ENCODE results near the gene CD27. TPM values are rescaled to one million over a fixed set of nuclear protein-coding genes. Genes with fewer than 3 reads are reported as not detected.

CD27 gene
- polyA plus RNA-seq, 1 of the 3 experiments (the other 2 are of a cell fraction), result not detected

DNA sequence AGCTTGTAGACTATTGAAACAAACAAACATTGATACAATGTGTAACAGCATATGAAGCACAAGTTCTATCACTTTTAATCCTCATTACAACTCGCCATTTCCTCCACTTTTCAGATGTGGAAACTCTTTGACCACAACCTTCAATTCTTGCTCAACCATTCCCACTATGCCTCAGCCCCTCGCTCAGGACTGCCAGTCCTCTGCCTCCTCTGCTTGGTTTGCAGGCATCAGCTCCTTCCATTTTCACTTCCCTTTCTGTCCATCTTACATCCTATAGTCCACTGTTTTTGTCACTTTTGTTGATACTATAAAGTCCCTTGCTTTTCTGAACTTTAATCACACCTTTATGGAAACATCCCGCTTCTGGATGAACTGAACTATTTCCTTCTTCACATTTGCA, 28.2 kb upstream of the CD27 start:
- H3K9me3 ChIP-seq, result no peaks in the 10 kb centered on the region
- H3K4me3 ChIP-seq (ENCODE audit: low read depth in 2 of 2, low read length in 1 of 2), result no peak overlapping the region
- H3K36me3 ChIP-seq (replicated peaks in 1 of 2; ENCODE audit: control insufficient read depth in 1 of 2, insufficient read depth in 2 of 2, low read length in 1 of 2), result no peaks in the 10 kb centered on the region
- no peak overlapping the region for H2AFZ ChIP-seq (ENCODE audit: low read depth)
- POLR2A ChIA-PET, result no interaction called here
- no peaks in the 10 kb centered on the region for H3K27me3 ChIP-seq (ENCODE audit: insufficient read depth)
- CTCF ChIA-PET, result no interaction called here
- H3K79me2 ChIP-seq (ENCODE audit: insufficient read depth), result no peaks in the 10 kb centered on the region
- no peak overlapping the region for H3K4me2 ChIP-seq
- H3K4me1 ChIP-seq (ENCODE audit: control insufficient read depth in 1 of 2, insufficient read depth in 2 of 2, low read depth in 1 of 2, low read length in 1 of 2), result no peaks in the 10 kb centered on the region
- no peak overlapping the region for H3K27ac ChIP-seq (ENCODE audit: low read depth in 2 of 2, low read length in 1 of 2)
- WGBS (ENCODE audit: low lambda C conversion rate), result 49% methylated on average over 3 of the region's 3 CpGs
- no peaks in the 10 kb centered on the region for H3K9me2 ChIP-seq
- no peak overlapping the region for H3K9ac ChIP-seq
- no peak for TF ChIP-seq NRF1 (IDR thresholded peaks at IDR 0.05; ENCODE audit: low read depth, low read length)
- no peak for TF ChIP-seq RAD21 (IDR thresholded peaks at IDR 0.05; ENCODE audit: low read length)
- no peak for TF ChIP-seq JUND (IDR thresholded peaks at IDR 0.05)
- no peak for TF ChIP-seq TCF12 (IDR thresholded peaks at IDR 0.05)
- no peak for TF ChIP-seq FOXJ3 (CRISPR knock-in tag; IDR thresholded peaks at IDR 0.05)
- TF ChIP-seq, protein P1, sequence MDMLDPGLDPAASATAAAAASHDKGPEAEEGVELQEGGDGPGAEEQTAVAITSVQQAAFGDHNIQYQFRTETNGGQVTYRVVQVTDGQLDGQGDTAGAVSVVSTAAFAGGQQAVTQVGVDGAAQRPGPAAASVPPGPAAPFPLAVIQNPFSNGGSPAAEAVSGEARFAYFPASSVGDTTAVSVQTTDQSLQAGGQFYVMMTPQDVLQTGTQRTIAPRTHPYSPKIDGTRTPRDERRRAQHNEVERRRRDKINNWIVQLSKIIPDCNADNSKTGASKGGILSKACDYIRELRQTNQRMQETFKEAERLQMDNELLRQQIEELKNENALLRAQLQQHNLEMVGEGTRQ (IDR thresholded peaks at IDR 0.05; ENCODE audit: borderline replicate concordance, low read depth, low read length), result no peak
- TF ChIP-seq, protein P2, sequence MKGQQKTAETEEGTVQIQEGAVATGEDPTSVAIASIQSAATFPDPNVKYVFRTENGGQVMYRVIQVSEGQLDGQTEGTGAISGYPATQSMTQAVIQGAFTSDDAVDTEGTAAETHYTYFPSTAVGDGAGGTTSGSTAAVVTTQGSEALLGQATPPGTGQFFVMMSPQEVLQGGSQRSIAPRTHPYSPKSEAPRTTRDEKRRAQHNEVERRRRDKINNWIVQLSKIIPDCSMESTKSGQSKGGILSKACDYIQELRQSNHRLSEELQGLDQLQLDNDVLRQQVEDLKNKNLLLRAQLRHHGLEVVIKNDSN (IDR thresholded peaks at IDR 0.05; ENCODE audit: borderline replicate concordance, low read depth), result no peak
- TF ChIP-seq, protein P3, sequence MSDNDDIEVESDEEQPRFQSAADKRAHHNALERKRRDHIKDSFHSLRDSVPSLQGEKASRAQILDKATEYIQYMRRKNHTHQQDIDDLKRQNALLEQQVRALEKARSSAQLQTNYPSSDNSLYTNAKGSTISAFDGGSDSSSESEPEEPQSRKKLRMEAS (IDR thresholded peaks at IDR 0.05; ENCODE audit: low read depth), result no peak
- TF ChIP-seq, protein P4, sequence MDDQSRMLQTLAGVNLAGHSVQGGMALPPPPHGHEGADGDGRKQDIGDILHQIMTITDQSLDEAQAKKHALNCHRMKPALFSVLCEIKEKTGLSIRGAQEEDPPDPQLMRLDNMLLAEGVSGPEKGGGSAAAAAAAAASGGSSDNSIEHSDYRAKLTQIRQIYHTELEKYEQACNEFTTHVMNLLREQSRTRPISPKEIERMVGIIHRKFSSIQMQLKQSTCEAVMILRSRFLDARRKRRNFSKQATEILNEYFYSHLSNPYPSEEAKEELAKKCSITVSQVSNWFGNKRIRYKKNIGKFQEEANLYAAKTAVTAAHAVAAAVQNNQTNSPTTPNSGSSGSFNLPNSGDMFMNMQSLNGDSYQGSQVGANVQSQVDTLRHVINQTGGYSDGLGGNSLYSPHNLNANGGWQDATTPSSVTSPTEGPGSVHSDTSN (IDR thresholded peaks at IDR 0.05), result no peak
- TF ChIP-seq MEF2A (IDR thresholded peaks at IDR 0.05; ENCODE audit: borderline replicate concordance, low read depth), result no peak
- TF ChIP-seq NFIC (IDR thresholded peaks at IDR 0.05; ENCODE audit: borderline replicate concordance), result no peak
- TF ChIP-seq, protein P5, sequence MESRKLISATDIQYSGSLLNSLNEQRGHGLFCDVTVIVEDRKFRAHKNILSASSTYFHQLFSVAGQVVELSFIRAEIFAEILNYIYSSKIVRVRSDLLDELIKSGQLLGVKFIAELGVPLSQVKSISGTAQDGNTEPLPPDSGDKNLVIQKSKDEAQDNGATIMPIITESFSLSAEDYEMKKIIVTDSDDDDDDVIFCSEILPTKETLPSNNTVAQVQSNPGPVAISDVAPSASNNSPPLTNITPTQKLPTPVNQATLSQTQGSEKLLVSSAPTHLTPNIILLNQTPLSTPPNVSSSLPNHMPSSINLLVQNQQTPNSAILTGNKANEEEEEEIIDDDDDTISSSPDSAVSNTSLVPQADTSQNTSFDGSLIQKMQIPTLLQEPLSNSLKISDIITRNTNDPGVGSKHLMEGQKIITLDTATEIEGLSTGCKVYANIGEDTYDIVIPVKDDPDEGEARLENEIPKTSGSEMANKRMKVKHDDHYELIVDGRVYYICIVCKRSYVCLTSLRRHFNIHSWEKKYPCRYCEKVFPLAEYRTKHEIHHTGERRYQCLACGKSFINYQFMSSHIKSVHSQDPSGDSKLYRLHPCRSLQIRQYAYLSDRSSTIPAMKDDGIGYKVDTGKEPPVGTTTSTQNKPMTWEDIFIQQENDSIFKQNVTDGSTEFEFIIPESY (IDR thresholded peaks at IDR 0.05; ENCODE audit: borderline replicate concordance, low read depth), result no peak
- TF ChIP-seq MXI1 (IDR thresholded peaks at IDR 0.05; ENCODE audit: low read depth, low read length), result no peak
- TF ChIP-seq POLR2AphosphoS5 (IDR thresholded peaks at IDR 0.05; ENCODE audit: low read depth, low read length), result no peak
- TF ChIP-seq FOSL2 (IDR thresholded peaks at IDR 0.05; ENCODE audit: borderline replicate concordance, low read depth), result no peak
- no peak for TF ChIP-seq YY1 (IDR thresholded peaks at IDR 0.05; ENCODE audit: low read depth)
- TF ChIP-seq ELF1 (IDR thresholded peaks at IDR 0.05), result no peak
- no peak for TF ChIP-seq CHD2 (IDR thresholded peaks at IDR 0.05; ENCODE audit: low read length, partially characterized antibody)
- TF ChIP-seq GABPA (IDR thresholded peaks at IDR 0.05; ENCODE audit: low read depth), result no peak
- no peak for DNase-seq
- no peaks in the 10 kb centered on the region for H4K20me1 ChIP-seq (ENCODE audit: insufficient read depth)
- H3F3A ChIP-seq (replicated peaks; ENCODE audit: insufficient read depth), result no peaks in the 10 kb centered on the region

Measured in SK-N-SH (cell line).